Germinal center (tissue), 1 donor: ENCODE results near the gene PPP2R5B.

ENCODE experiments used
- DNase-seq: peaks from one replicate; pipeline ENCODE4 v3.0.0; 2012; ENCODE audit warnings: mixed read lengths, low spot score

PPP2R5B gene

DNA sequence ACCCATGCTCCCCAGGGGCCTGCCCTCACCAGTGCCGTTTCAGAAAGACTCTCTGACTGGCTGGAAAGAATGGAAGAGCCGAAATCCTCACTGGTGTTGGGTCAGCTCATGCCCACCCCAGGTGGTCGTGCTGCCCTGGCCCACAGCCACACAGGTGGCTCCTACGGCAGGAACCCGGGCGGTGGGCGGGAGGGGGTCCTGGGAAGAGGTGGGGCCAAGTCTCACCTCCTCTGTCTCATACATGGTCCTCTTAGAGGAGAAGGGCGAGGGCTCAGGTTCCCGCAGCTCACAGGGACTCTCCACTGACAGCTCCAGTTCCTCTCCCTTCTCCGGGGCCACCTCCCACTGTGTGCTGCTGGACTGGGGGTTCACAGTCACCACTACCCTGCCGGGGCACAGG is 15.7 kb upstream of the PPP2R5B start:
- no peak for DNase-seq

DNA sequence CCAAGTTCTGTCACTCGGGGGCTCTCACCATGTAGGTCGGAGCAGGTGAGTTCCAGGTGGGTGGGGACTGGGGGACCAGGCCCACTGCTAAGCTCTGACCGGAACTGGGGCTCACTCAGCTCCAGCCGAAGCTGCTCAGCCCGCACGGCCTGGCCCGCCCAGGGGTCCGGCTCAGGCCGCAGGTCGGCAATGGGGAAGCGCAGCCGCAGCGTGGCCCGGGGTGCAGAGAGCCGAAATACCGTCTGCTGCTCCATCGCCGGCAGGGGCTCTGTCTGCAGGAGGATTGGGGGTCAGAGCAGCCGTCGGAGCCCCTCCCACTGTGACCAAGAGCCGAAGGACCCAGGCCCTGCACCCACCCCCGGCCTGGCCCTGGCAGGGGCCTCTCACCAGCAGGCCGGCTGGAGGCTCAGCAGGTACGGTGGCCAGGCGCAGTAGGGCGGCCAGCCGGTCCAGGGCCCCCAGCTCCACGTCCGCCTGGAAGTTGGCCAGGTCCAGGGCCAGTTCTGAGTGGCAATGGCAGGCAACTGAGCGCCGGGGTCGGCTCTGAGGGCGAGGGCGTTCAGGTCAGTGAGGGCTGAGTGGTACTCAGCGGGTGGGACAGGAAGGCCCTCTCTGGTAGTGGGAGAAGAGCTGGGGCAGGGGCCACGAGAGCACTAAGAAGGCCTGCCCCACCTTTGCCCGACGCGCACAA is 14.7 kb upstream of the PPP2R5B start:
- DNase-seq = no peak

DNA sequence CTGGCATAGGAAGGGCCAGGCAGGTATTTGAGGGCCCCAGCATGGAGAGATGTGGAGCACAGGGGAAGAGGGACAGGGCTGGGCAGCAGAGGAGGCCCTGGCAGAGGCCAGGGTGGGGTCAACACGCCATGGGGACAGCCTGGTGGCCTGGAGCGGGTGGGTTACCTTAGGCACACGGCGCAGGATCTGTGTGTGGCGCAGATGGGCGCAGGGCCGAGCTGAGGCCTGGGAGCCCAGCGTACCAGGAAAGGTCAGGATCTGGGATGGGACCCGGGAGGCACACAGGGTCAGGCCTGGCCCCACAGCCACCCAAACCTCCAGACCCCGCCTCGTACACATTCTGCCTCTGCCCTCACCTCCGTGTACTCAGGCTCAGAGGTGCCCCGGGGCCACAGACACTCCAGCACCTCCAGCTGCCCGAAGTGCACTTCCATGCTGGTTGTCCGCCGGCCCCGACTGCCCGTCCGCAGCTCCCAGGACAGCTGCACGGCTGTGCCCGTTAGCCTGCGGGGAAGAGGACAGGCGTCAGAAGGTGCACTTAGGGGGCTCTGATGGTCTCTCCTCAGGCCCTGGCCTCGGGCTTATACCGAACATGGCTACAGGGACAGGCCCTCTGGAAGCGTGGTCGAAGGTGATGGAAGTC is 13.9 kb upstream of the PPP2R5B start:
- no peak for DNase-seq

DNA sequence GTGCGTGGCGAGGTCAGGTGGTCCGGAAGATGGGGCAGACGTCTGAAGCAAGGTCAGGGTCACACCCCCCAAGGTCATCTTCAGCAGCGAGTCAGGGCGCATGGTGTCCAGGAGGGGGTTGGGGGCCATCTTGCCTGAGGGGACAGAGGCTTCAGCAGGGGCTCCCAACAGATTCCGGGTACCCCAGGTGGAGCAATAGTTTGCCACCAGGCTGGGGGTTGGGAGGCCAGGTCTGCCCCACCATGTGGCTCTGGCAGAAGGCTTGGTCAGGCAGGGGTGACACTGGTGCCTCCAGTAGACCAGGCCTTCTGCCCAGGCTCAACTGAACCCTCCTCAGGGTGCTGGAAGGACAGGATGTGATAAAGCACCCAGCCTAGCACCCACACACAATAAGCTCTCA is 13.3 kb upstream of the PPP2R5B start:
- no peak for DNase-seq

DNA sequence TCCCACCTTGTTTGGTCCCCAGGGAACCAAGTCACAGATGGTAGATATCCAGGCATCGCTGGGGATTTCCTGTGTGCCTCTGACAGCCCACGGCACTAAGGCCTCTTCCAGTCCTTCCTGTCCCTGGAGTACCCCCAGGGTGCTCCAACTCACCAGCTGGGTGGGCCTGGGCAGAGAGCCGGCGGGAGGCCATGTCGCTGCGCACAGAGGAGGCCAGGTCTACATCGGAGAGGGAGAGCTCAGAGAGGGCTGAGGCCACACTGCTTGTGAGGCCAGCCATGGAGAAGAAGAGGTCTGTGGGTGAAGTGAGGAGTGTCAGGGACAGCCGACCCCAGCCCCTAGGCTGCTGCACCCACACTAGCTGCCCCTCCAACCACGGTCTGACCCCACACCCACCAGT is 12.8 kb upstream of the PPP2R5B start:
- no peak for DNase-seq

DNA sequence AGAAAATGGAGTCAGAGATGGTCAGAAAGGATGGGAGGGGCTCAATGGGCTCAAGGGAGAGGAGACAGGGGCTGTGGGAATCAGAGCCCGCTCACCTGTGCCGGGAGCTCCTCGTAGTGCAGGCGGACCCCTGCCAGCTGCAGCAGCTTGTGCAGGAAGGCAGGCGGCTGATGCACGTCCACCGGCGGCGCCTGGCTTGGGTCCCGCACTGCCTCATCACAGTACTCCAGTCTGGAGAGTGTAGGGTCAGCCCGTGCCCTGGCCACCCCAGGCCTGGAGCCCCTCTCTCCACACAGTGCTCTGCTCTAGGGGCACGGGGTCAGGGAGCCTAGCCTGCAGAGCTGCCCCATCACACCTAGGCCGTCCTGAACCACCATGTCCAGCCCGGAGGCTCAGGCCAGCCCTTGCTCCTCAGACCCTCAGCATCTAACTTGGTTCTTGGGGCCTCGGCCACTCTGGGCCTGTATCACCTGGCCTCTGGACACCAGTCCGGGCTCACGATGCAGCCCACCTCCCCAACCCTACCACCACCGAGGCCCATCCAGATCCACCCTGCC is 11.2 kb upstream of the PPP2R5B start:
- no peak for DNase-seq

DNA sequence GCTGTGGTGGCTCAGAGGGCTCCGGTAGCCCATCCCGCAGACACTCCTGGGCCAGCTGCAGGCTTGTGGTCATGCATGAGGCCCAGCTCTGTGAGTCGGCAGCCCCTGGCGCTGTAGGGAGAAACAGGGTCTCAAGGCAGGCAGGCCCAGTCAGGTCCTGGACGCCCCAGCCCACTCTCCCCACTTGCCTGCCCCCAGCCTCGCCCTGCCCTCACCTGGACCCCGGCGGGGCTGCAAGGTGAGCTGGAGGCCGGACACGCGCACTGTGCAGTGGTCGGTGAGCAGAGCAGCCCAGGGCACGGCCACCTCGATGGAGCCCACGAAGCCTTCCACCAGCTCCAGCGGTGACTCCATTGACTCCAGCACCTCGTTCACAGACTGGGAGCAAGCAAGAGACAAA is 10.4 kb upstream of the PPP2R5B start:
- no peak for DNase-seq

DNA sequence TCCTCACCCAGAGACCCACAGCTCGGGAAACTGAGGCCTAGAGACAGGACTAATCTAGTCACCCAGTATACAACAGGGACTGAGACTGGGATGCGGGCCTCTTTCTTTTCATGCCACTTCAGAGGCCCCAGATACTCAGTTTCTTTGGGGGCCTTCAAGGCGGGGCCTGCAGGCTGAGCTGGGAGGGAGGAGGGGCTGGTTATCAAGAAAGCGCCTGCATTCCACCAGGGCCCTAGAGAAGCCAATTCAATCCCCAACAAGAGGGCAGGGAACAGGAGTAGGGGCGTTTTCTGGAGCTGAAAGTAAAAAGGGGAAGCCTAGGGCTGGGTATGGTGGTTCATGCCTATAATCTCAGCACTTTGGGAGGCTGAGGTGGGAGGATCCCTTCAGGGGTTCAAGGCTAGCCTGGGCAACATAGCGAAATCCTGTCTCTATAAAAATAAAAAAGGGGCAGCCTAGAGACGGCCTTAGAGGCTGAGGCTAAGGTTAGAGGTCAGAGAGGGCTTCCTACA is 9.1 kb upstream of the PPP2R5B start:
- no peak for DNase-seq

DNA sequence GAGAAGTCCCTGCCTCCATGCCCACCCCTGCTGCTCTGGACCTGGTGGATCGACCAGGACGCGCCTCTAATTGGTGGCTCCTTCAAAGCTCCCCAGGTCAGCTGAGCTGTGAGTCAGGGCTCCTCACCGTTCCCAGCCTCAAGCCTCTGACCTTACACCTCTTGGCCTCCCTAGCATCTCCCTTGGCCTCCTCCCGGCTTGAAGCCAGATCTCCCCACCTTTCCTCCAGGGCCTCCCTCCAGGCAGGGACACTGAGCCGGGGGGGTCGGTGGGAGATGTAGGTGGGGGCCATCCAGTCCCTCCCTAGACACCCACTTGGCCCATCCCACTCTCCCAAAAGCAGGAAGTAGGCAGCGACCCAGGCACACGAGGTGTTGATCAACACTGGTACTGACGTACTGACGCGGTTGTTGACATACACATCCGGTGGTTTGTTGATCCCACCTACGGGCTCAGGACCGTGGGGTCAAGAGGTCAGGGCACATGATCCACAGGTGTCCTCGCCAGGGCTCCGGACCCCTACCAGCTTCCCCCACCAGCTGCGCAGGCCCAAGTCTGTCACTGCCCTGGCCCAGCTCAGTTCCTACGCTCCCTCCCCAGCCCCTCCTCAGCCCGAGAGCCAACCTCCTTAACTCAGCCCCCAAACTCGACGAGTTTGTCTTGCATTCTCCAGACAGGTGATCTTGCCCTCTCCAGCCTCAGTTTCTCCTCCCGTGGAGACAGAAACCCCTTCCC is 8.3 kb upstream of the PPP2R5B start:
- DNase-seq = peak; percentile 62

DNA sequence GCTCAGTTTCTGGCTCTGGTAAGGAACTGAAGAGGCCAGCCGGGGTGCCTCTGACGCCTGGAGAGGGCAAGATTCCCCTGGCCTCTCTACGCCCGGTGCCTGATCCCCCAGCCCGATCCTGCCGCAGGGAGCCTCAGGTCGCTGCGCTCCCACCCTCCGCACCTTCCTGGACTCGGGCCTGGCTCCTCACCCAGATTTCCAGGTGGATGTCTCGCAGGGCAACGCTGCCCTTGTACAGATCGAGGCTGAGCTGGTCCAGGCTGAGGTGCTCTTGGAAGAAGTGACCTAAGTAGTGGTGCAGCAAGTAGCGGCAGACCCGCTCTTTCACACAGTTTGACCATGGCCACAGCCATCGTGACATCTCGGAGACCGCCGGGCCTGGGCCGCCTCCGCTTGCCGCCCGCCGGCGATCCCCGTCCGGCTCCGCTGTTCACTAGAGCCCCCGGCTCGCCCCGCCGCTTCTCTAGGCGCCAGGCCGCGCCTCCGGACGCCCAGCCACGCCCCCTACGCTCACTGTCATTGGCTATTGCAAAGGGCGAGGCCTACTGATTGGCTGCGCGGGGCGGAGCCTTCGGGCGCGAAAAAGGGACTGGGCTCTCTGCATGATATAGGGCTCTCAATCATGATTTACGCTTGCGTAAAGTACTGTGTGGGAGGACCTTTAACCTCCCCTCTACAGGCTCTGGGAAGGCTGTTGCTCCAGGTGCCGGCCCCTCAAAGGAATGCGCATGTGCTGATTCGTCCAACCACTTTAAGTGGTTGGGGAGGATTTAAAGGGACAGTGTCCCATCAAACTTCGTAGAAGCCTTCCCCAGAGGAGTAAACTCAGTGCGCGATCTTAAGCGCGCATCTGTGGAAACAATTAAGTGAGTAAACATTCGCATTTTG is 7.5 kb upstream of the PPP2R5B start, which contains the start of gene ATG2A:
Gene ATG2A (minus strand): TSS at position 435 of the 888 bp plus-strand sequence. CDS start 74 bp downstream, at position 361.
- peak; percentile 98 for DNase-seq

DNA sequence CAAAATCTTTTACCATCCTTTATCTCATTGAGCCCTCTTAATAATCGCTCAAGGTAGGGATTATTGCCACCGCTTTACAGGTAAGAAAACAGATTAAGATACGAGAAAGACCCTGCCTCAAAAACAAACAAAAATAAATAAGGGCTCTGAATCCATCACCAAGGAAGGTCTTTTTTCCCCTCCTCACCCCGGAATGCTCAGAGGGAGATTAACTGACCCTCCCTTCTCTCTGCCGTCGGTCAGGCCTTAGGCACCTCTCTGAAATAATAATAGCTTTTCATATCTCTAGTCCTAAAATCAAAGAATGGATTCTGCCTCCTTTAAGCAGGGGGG is 6.9 kb upstream of the PPP2R5B start:
- no peak for DNase-seq

DNA sequence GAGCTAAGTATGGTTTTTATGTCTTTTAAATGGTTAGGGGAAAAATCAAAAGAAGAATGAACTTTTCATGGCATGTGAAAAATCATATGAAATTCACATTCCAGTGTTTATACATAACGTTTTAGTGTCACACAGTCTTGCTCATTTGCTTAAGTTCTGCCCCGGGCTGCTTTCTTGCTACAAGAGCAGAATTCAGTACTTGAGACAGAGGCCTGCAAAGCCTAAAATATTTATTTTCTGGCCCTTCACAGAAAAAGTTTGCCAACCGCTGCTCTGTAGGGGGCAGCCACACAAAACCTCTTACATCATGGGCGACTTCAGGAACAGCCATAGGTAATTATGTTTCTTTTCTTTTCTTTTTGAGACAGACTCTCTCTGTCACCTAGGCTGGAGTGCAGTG is 6.5 kb upstream of the PPP2R5B start:
- DNase-seq = no peak

DNA sequence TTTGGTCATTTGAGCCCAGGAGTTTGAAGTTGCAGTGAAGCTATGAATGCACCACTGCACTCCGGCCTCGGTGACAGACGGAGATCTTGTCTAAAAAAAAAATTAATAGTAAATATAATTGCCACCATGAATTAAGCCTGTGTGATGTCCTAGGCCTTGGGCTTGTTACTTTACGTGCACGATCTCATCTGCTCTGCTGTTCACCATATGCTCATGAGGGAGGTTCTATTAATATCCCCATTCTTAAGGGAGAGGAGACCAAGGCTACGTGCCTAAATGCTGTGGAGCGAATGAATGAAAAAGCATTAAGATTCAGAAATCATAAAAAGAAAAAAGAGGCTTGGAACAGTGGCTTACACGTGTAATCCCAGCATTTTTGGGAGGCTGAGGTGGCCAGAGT is 4.9 kb upstream of the PPP2R5B start:
- DNase-seq = no peak

DNA sequence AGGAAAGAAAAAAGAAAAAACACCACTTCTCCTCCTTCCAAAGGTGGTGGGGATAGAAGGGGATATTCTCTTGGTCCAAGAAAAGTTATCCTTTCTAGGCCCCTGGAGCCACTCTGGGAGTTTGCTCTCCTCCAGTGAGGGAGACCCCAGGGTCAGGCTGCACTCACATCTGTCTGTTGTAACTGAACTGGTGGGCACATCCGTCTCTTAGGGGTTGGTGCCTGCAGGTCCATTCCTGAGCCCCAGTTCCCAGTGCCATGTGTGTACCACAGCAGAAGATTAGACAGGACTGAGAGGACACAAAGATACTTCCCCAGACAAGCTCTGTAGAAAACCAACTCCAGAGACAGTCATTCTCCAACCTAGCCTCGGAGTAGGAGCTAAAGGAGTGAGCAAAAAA is 4.4 kb upstream of the PPP2R5B start:
- DNase-seq = no peak

DNA sequence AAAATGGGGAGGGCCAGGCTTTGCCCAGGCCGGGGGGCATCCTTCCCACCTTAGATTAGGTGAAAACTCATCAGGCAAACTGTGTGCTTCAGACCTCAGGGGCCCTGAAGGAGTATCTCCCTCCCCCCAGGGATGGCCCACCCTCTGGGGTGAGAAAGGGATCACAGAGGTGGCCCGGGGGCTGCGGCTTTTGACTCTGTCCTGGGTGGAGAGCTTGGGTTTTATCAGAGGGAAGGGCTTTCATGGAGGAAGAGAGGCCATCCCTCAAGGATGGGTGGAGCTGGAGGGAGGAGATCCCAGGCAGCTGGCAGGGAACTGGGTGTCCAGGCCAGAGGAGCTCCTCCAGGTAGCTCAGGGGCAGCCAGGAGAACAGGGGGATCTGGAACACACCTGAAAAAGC is 3.1 kb upstream of the PPP2R5B start:
- no peak for DNase-seq

DNA sequence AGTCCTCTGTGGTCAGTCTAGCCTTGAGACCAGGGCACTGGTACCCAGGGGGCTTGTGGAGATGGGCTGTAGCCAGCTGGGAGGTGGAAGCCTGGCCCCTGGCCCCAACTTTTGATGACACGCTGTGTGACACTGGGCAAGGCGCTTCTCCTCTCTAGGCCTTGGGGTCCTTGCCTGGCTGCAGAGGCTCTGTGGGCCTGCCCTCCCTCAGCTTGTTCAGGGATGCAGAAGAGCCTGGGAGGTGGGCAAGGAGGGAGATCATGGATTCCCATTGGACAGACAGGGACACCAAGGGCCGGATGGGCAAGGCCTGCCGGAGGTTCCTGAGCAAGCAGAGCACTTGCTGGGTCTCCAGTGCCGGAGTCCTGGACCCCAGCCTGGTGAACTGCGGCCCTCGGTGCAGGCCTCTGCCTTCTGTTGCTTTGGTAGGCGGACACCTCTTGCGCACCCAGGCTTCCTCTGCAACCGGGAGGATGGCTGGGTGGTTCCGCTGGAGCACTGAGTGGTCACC is 1.3 kb upstream of the PPP2R5B start:
- DNase-seq = no peak

DNA sequence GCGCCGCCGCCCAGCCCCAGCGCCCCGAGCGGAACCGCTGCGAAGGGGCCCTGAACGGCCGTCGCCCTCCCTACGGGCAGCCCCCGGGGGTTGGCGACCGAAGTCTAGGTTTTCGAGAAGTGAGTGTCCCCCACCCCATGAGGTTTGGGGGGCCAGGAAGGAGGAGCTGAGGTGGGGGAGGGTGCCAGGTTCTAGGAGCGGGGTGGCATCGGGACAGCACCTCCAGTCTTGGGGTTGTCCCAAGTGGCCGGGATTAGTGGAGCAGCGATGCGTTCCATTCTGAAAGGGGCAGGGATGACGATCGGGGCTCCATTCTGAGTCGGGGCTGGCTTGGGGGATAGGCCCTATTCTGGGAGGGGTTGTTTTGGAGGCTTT is 408 bp downstream of the PPP2R5B start:
- DNase-seq = peak; percentile 20

DNA sequence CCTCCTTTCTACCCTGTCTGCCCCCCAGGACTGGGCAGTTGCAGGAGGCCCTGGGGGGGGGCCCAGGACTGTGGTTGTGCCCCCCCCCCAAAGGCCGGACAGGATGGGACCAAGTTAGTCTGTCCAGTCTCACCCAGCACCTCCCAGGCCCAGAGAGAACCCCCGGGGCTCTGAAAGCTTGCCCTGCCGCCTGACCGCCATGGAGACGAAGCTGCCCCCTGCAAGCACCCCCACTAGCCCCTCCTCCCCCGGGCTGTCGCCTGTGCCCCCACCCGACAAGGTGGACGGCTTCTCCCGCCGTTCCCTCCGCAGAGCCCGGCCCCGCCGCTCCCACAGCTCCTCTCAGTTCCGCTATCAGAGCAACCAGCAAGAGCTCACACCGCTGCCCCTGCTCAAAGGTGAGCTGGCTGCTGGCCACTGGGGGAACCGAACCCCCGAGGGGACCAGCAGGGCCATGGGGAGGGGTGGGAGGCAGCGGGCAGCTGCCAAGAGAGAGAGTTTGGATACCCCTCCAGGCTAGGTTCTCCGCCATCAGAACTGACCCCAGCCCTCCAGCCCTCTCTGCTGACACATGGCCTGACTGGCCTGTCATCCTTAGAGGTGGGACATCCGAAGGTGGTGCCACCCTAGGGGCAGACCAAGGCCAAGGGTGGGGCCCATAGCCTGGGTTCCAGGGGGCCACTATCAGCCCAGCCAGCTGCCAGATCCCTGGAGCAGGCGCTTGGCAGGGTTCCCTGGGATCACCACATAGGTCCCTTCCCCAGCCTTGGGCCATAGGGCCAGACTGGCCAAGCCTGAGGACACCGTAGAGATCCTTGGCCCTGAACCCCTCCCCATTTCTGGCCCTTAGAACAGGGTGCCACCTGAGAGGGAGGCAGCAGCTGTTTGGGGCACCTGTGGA is 1.3 kb downstream of the PPP2R5B start:
- no peak for DNase-seq

DNA sequence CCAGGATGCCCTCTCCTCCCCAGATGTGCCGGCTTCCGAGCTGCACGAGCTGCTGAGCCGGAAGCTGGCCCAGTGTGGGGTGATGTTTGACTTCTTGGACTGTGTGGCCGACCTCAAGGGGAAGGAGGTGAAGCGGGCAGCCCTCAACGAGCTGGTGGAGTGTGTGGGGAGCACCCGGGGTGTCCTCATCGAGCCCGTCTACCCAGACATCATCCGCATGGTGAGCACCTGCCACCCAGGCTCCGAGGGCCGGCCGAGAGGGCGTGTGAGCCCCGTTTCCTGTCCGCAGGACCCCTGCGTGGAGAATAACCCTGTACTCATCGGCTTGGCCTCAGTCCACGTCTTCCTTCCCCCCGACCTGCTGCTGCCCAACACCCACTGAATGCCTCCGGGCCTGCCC is 2.2 kb downstream of the PPP2R5B start:
- DNase-seq = no peak

DNA sequence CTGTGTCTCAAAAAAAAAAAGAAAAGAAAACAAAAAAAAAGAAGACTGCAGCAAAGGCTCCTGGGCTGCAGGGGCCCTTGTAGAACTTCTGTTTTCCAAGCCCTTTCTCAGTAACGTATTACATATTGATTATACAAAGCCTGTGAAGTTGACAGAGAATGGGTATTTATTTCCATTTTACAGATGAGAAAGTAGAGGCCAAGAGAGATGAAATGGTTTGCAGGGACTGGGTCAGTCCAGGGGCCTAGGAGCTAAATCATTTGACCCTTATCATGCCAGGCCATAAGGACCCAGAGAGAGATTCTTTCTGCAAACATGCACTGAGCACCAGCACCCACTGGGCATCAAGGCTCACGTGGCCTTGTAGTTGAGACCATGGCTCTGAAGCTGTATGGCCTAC is 4.5 kb downstream of the PPP2R5B start:
- DNase-seq = no peak

DNA sequence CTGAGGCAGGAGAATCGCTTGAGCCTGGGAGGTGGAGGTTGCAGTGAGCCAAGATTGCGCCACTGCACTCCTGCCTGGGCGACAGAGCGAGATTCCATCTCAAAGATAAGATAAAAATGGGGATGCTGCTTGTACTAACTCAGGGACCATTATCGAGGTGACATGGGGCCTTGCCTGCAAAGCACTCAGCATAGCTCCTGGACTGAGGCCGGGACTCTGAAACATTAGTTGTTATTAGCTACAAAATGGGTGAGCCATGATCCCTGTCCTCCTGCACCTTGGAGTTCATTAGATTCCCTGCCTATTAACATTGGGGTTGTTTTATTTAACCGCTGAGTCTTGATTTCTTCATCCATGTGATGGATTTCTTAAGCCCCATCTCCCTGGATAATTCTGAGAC is 5.1 kb downstream of the PPP2R5B start:
- DNase-seq = no peak
